Neural cell (in vitro differentiated cells): Measurements from ENCODE around the gene PROZ. TPM values are rescaled to one million over a fixed set of nuclear protein-coding genes. Genes with fewer than 3 reads are reported as not detected.

ENCODE experiments used
- H2AFZ ChIP-seq: fragments of 200-600, 300-800 bp; sonication (generic), shearing (Covaris generic); 2 replicates; pipeline ENCODE4 v1.6.0; 2014; ENCODE audit warnings: low read depth, mild to moderate bottlenecking, antibody characterized with exemption, low read length, moderate library complexity
- H3F3A ChIP-seq: fragments of 200-600 bp; shearing (Covaris generic); 2 replicates; pipeline ENCODE4 v1.6.1; 2016; ENCODE audit warnings: mild to moderate bottlenecking, moderate library complexity, mixed read lengths, antibody characterized with exemption, low read length; ENCODE audit not compliant: insufficient read depth, poor library complexity, severe bottlenecking
- H3K27ac ChIP-seq: fragments of 200-600, 300-800 bp; sonication (generic), shearing (Covaris generic); 2 replicates; pipeline ENCODE4 v1.5.1; 2014; ENCODE audit warnings: mild to moderate bottlenecking, low read length, moderate library complexity
- H3K27me3 ChIP-seq: fragments of 300-800, 200-600 bp; sonication (generic), shearing (Covaris generic); 2 replicates; pipeline ENCODE4 v1.6.0; 2014; ENCODE audit warnings: mild to moderate bottlenecking, low read depth, low read length, moderate library complexity; ENCODE audit not compliant: insufficient read depth
- H3K36me3 ChIP-seq: fragments of 300-800, 200-600 bp; sonication (generic), shearing (Covaris generic); 2 replicates; pipeline ENCODE4 v1.5.1; 2014; ENCODE audit warnings: mild to moderate bottlenecking, antibody characterized with exemption, low read length, moderate library complexity; ENCODE audit not compliant: insufficient read depth
- H3K4me2 ChIP-seq: fragments of 300-800, 200-600 bp; sonication (generic), shearing (Covaris generic); 2 replicates; pipeline ENCODE4 v1.6.0; 2014; ENCODE audit warnings: mild to moderate bottlenecking, low read length
- H3K4me3 ChIP-seq: fragments of 300-800, 200-600 bp; sonication (generic), shearing (Covaris generic); 2 replicates; pipeline ENCODE4 v1.5.1; 2014; ENCODE audit warnings: mild to moderate bottlenecking, low read length, moderate library complexity
- H3K79me2 ChIP-seq: fragments of 200-600 bp; shearing (Covaris generic); replicated peaks from 2 replicates; pipeline ENCODE4 v1.6.0; 2014; ENCODE audit warnings: mild to moderate bottlenecking, low read length, moderate library complexity; ENCODE audit not compliant: insufficient read depth
- H3K9ac ChIP-seq: fragments of 300-800, 200-600 bp; sonication (generic), shearing (Covaris generic); 2 replicates; pipeline ENCODE4 v1.6.1; 2016; ENCODE audit warnings: mild to moderate bottlenecking, low read length, mixed read lengths
- H3K9me2 ChIP-seq: fragments of 200-600 bp; shearing (Covaris generic); 2 replicates; pipeline ENCODE4 v1.6.1; 2016; ENCODE audit warnings: mild to moderate bottlenecking, low read length, mixed read lengths; ENCODE audit not compliant: insufficient read depth
- H3K9me3 ChIP-seq: fragments of 200-600, 300-800 bp; sonication (generic), shearing (Covaris generic); 2 replicates; pipeline ENCODE4 v1.6.1; 2016; ENCODE audit warnings: mild to moderate bottlenecking, mixed run types, low read length, moderate library complexity, mixed read lengths
- H4K20me1 ChIP-seq: fragments of 200-600 bp; shearing (Covaris generic); 2 replicates; pipeline ENCODE4 v1.6.1; 2016; ENCODE audit warnings: mild to moderate bottlenecking, mixed run types; ENCODE audit not compliant: insufficient read depth
- CTCF ChIP-seq: fragments of 450-650 bp; IDR thresholded peaks from 2 replicates; pipeline ENCODE4 v1.5.1; 2014; ENCODE audit warnings: antibody characterized with exemption, mild to moderate bottlenecking, moderate library complexity; ENCODE audit not compliant: poor library complexity, severe bottlenecking
- EP300 ChIP-seq: fragments of 450-650 bp; conservative IDR thresholded peaks from 2 replicates; pipeline ENCODE4 v1.6.1; 2014; ENCODE audit warnings: antibody characterized with exemption, mild to moderate bottlenecking, moderate library complexity; ENCODE audit not compliant: poor library complexity, severe bottlenecking
- EZH2 ChIP-seq: fragments of 200-600, 300-800 bp; shearing (Covaris generic), sonication (generic); IDR thresholded peaks from 2 replicates; pipeline ENCODE4 v1.6.1; 2014; ENCODE audit warnings: antibody characterized with exemption, low read length, borderline replicate concordance, mild to moderate bottlenecking; ENCODE audit not compliant: insufficient read depth, poor library complexity, severe bottlenecking
- MXI1 ChIP-seq: fragments of 450-650 bp; conservative IDR thresholded peaks from 2 replicates; pipeline ENCODE4 v1.6.1; 2014; ENCODE audit warnings: antibody characterized with exemption, mild to moderate bottlenecking; ENCODE audit not compliant: poor library complexity, severe bottlenecking
- POLR2AphosphoS5 ChIP-seq: IDR thresholded peaks from 2 replicates; pipeline ENCODE4 v1.6.1; 2012
- RAD21 ChIP-seq: fragments of 450-650 bp; conservative IDR thresholded peaks from 2 replicates; pipeline ENCODE4 v1.6.1; 2014; ENCODE audit warnings: antibody characterized with exemption, mild to moderate bottlenecking, moderate library complexity
- SMC3 ChIP-seq: fragments of 450-650 bp; conservative IDR thresholded peaks from 2 replicates; pipeline ENCODE4 v1.6.1; 2014; ENCODE audit warnings: antibody characterized with exemption, mild to moderate bottlenecking, moderate library complexity; ENCODE audit not compliant: poor library complexity
- TAF1 ChIP-seq: IDR thresholded peaks from 2 replicates; pipeline ENCODE4 v1.6.1; 2012; ENCODE audit warnings: low read depth
- polyA plus RNA-seq: library from polyadenylated mRNA; depleted of rRNA; stranded (reverse); fragments of >200 nt; gene quantifications from 2 replicates; pipeline ENCODE4 v1.2.3, GENCODE V29; 2014
- TF ChIP-seq, protein P1 (sequence below): IDR thresholded peaks from 2 replicates; pipeline ENCODE4 v1.6.1; 2012; ENCODE audit warnings: borderline replicate concordance

PROZ gene
- polyA plus RNA-seq, 1 donor from 2014 or later: not detected

GRCh38 chr13:113148940-113149503, 9.4 kb upstream of the PROZ start:
- no peaks in the 10 kb centered on the region for H3K36me3 ChIP-seq
- H4K20me1 ChIP-seq: no peaks in the 10 kb centered on the region
- H3K27ac ChIP-seq: no peak overlapping the region
- no peaks in the 10 kb centered on the region for H3F3A ChIP-seq
- H3K79me2 ChIP-seq: no peaks in the 10 kb centered on the region
- H3K4me3 ChIP-seq: no peak overlapping the region
- H3K9me3 ChIP-seq: no peaks in the 10 kb centered on the region
- H3K27me3 ChIP-seq: peaks cover 16% of the 10 kb centered on the region
- H3K4me2 ChIP-seq: no peak overlapping the region
- TF ChIP-seq CTCF: no peak
- no peak for TF ChIP-seq RAD21
- TF ChIP-seq EP300: no peak
- no peak overlapping the region for H2AFZ ChIP-seq
- H3K9me2 ChIP-seq: no peaks in the 10 kb centered on the region
- H3K9ac ChIP-seq: no peak overlapping the region

- Histone ChIP-seq H3K9ac (no peak overlapping the region), H3K4me3 (no peak overlapping the region), H2AFZ (no peak overlapping the region), H3K79me2 (no peaks in the 10 kb centered on the region), H3K27me3 (peaks cover 16% of the 10 kb centered on the region), H3F3A (no peaks in the 10 kb centered on the region), H3K9me2 (no peaks in the 10 kb centered on the region), H3K4me2 (no peak overlapping the region), H3K36me3 (no peaks in the 10 kb centered on the region), H3K9me3 (no peaks in the 10 kb centered on the region), H4K20me1 (no peaks in the 10 kb centered on the region), H3K27ac (no peak overlapping the region)
- no peak for TF ChIP-seq EP300
- TF ChIP-seq TAF1: no peak
- TF ChIP-seq EZH2: no peak
- TF ChIP-seq SMC3: no peak
- no peak for TF ChIP-seq RAD21
- no peak for TF ChIP-seq CTCF
- no peak for TF ChIP-seq POLR2AphosphoS5
- no peak for TF ChIP-seq MXI1
- TF ChIP-seq, protein P1, sequence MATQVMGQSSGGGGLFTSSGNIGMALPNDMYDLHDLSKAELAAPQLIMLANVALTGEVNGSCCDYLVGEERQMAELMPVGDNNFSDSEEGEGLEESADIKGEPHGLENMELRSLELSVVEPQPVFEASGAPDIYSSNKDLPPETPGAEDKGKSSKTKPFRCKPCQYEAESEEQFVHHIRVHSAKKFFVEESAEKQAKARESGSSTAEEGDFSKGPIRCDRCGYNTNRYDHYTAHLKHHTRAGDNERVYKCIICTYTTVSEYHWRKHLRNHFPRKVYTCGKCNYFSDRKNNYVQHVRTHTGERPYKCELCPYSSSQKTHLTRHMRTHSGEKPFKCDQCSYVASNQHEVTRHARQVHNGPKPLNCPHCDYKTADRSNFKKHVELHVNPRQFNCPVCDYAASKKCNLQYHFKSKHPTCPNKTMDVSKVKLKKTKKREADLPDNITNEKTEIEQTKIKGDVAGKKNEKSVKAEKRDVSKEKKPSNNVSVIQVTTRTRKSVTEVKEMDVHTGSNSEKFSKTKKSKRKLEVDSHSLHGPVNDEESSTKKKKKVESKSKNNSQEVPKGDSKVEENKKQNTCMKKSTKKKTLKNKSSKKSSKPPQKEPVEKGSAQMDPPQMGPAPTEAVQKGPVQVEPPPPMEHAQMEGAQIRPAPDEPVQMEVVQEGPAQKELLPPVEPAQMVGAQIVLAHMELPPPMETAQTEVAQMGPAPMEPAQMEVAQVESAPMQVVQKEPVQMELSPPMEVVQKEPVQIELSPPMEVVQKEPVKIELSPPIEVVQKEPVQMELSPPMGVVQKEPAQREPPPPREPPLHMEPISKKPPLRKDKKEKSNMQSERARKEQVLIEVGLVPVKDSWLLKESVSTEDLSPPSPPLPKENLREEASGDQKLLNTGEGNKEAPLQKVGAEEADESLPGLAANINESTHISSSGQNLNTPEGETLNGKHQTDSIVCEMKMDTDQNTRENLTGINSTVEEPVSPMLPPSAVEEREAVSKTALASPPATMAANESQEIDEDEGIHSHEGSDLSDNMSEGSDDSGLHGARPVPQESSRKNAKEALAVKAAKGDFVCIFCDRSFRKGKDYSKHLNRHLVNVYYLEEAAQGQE: no peak
Measured at GRCh38 chr13:113149711-113150549, 8.5 kb upstream of the PROZ start.
